Skeletal muscle satellite cell (primary cell): ENCODE results near the gene XPO6.

Experiments used
- H3K27me3 ChIP-seq: 2 replicates; pipeline ENCODE4 v1.7.0; 2013; ENCODE audit warnings: low read length; ENCODE audit not compliant: control insufficient read depth, insufficient read depth
- H3K36me3 ChIP-seq: 2 replicates; pipeline ENCODE4 v1.7.0; 2013; ENCODE audit warnings: mild to moderate bottlenecking, control low read depth, low read length; ENCODE audit not compliant: insufficient read depth
- H3K4me1 ChIP-seq: 2 replicates; pipeline ENCODE4 v1.7.0; 2013; ENCODE audit warnings: low read length; ENCODE audit not compliant: control insufficient read depth, insufficient read depth
- H3K4me2 ChIP-seq: 2 replicates; pipeline ENCODE4 v1.7.0; 2013; ENCODE audit warnings: mild to moderate bottlenecking, low read length
- H3K4me3 ChIP-seq: 2 replicates; pipeline ENCODE4 v1.7.0; 2013; ENCODE audit warnings: low read length
- H3K9ac ChIP-seq: 2 replicates; pipeline ENCODE4 v1.7.0; 2013; ENCODE audit warnings: mild to moderate bottlenecking, low read depth, low read length, moderate library complexity
- H3K9me3 ChIP-seq: replicated peaks from 2 replicates; pipeline ENCODE4 v1.7.0; 2013; ENCODE audit warnings: mild to moderate bottlenecking, control low read depth, low read length

Gene XPO6

DNA sequence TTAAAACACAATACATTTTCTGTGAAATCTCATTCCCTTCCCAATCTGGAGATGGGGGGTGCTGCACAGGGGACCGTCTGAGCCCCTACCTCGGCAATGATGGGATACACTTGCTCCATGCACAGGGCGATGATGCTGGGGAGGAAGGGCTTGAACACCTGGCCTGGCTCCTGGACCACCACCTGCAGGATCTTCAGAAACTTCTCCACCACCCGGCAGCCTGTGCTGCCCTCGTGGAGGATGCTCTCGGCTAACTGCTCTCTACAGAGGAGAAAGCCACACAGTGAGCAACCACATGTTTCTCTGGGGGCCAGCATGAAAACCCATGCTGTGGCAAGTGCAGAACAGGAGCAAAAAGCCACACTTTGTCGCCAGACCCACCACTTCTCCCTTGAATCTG, 105.8 kb downstream of the XPO6 start:
- Histone ChIP-seq H3K9me3 (no peaks in the 10 kb centered on the region), H3K36me3 (peaks cover 97% of the 10 kb centered on the region), H3K27me3 (no peaks in the 10 kb centered on the region), H3K4me3 (no peak overlapping the region), H3K9ac (no peak overlapping the region), H3K4me2 (no peak overlapping the region), H3K4me1 (no peaks in the 10 kb centered on the region)

DNA sequence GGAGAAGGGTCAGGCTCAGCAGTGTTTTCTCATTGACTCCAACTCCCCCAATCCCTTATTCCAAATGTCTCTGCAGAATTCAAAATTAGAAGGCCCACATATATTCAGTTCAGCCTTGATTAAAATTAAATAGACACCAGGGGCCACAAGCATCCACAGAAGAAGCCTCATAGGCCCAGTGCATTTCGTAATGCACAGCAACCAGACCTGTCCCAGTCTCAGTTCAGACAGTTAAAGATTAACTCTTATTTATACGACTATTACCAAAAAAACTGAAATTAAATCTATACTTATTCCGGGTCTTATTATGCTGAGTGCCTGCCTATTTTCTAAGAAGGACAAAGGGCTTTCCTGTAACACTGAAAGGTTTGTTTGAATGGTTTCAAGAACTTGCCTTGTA, 106.5 kb downstream of the XPO6 start:
- Histone ChIP-seq H3K9ac (no peak overlapping the region), H3K36me3 (peaks cover 97% of the 10 kb centered on the region), H3K4me2 (no peak overlapping the region), H3K9me3 (no peaks in the 10 kb centered on the region), H3K27me3 (no peaks in the 10 kb centered on the region), H3K4me3 (no peak overlapping the region), H3K4me1 (no peaks in the 10 kb centered on the region)

DNA sequence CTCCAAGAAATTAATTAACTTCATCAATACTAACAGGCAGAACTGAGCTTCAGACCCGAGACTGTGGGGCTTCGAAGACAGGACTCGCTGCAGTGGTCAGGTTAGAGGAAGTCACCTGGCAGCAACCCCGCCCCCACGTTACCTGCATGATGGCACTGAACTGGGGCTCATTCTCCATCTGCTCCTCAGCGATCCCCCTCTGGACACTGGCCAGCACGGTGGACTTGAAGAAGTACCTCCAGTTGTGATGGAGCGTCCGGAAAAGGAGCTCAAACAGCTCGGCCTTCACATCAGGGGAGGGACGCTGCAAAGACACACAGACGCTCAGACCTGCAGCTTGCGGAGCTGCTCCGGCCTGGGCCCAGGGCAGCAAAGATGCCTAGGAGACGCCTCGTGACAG, 107.4 kb downstream of the XPO6 start:
- Histone ChIP-seq H3K4me1 (no peaks in the 10 kb centered on the region), H3K4me3 (no peak overlapping the region), H3K9ac (no peak overlapping the region), H3K9me3 (no peaks in the 10 kb centered on the region), H3K27me3 (no peaks in the 10 kb centered on the region), H3K4me2 (no peak overlapping the region), H3K36me3 (peaks cover 94% of the 10 kb centered on the region)

DNA sequence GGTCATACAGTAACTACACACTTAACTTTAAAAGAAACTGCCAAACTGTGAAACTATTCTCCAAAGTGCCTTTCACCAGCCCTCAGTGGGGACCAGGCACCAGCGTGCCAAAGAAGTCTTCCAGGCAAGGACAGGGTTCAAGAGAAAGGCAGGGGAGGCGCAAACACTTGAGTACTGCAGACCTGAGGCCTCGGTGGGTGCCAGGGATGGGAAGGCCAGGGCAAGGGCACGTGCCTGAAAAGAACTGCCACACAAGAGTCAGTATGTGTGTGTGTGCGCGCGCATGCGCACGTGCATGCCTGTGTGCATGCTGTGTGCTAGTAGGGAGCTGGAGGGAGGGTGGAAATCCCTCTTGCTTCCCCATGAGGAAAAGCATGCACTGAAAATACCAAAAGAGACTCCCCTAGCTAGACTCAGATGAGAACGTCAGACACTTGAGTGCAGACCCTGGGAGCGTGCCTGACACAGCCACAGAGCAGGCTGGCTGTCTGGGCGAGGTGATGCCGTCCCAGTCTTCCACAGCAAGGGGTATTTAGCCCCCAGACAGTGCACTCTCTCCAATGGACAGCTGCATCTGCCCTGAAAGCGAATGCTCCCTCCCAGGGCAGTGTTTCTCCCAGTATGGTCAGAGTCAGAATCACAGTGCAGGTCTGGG, 108.1 kb downstream of the XPO6 start:
- no peak overlapping the region for H3K4me3 ChIP-seq

DNA sequence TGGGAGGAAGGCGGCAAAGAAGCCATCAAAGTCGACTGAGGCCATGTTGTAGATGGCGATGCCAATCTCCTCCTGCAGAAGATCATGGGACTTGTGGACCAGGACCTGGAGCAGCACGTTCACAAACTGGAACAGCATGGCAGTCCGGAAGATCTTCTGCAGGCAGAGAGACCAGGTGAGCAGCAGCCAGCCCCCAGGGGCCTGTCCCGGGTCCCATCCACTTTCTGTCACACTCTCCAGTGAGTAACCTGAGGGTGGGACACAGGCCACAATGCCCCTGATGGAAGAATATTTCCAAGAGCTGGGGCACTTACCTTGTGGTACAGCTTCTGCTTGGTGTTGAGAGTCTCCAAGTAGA, 110.3 kb downstream of the XPO6 start:
- Histone ChIP-seq H3K4me3 (no peak overlapping the region), H3K4me1 (no peaks in the 10 kb centered on the region), H3K4me2 (no peak overlapping the region), H3K9ac (no peak overlapping the region), H3K27me3 (no peaks in the 10 kb centered on the region), H3K9me3 (no peaks in the 10 kb centered on the region), H3K36me3 (peaks cover 87% of the 10 kb centered on the region)

More for the DNA sequence above, 108.1 kb downstream of the XPO6 start:
- peaks cover 93% of the 10 kb centered on the region for H3K36me3 ChIP-seq
- no peak overlapping the region for H3K4me2 ChIP-seq
- no peak overlapping the region for H3K9ac ChIP-seq
- no peaks in the 10 kb centered on the region for H3K4me1 ChIP-seq
- no peaks in the 10 kb centered on the region for H3K27me3 ChIP-seq
- H3K9me3 ChIP-seq: no peaks in the 10 kb centered on the region

DNA sequence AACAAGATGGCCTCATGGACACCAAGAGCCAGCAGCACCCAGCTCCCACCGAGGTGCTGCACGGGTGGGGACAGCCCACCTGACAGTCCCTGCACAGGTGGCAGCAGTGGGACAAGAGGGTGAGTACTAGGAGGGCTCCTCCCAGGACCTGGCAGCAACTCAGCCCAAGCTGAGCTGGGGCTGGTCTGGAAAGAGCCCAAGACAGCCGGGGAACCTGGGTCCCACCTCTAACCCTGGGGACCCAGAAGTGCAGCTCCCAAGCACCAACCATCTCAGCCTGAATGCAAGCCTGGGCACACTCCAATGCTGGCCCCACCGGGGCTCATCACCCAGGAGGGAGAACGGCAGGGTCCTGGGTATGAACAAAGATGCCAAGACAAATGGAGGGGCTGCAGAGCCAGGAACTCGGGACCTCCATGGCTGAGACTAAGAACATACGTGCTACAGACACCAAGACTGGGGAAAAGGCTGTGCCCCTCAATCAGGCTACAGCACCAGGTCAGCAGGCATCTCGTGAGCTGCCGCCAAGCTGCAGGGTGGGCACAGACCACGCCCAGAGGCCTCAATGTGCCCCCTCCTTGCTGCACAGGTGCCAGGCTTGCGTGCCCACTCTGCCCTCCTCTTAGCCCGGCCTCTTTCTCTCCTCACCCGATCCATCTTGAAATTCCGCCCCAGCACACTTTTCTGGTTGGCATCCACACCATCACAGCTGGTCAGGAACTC, 110.8 kb downstream of the XPO6 start:
- no peak overlapping the region for H3K4me3 ChIP-seq
- H3K9ac ChIP-seq: no peak overlapping the region
- no peaks in the 10 kb centered on the region for H3K9me3 ChIP-seq
- no peak overlapping the region for H3K4me2 ChIP-seq
- H3K4me1 ChIP-seq: no peaks in the 10 kb centered on the region
- no peaks in the 10 kb centered on the region for H3K27me3 ChIP-seq
- peaks cover 83% of the 10 kb centered on the region for H3K36me3 ChIP-seq

DNA sequence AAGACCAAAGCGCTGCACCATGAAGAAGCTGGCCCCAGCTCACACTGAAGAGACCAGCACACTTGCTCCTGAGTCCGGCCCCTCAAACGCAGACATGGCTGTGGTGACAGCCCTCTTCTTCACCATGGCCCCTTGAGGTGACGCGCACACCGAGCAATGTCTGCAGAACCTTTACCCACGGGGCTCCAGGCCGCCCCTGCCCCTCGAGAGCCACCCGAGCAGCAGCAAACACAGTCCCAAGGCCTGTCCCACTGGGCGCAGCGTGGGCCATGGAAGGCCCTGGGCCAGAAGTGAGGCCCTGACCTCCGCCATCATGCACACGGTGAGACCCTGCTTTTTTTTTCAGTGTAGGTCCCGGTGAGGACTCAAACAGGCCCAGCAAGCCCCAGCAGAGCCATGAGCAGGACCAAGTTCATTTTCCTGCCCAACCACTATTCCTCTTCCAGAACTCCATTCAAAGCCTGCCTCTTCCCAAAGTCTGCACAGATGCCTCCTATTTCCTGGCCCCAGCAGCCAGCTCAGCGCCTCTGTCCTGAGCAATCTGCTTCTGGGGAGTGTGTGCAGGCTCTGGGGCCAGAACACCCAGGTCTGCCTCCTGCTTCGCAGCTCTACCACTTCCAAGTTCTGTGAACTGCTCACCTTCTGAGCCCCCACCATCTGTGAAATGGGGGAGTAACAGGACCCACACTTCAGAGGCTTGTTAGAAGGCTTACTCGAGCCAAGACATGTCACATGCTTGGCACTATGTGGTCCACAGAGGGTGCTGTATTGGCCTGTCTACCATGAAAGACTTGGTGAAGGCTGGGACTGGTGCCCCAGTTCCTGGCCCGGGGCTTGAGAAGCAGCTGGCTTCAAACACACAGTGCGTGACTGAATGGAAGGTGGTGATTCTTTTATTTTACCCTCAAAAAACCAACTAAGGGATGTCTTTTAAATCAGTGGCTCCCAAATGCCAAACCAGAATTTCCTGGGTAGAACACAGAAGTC, 112.5 kb downstream of the XPO6 start:
- Histone ChIP-seq H3K4me1 (no peaks in the 10 kb centered on the region), H3K9ac (no peak overlapping the region), H3K36me3 (peaks cover 68% of the 10 kb centered on the region), H3K4me2 (no peak overlapping the region), H3K27me3 (no peaks in the 10 kb centered on the region), H3K9me3 (no peaks in the 10 kb centered on the region), H3K4me3 (no peak overlapping the region)

DNA sequence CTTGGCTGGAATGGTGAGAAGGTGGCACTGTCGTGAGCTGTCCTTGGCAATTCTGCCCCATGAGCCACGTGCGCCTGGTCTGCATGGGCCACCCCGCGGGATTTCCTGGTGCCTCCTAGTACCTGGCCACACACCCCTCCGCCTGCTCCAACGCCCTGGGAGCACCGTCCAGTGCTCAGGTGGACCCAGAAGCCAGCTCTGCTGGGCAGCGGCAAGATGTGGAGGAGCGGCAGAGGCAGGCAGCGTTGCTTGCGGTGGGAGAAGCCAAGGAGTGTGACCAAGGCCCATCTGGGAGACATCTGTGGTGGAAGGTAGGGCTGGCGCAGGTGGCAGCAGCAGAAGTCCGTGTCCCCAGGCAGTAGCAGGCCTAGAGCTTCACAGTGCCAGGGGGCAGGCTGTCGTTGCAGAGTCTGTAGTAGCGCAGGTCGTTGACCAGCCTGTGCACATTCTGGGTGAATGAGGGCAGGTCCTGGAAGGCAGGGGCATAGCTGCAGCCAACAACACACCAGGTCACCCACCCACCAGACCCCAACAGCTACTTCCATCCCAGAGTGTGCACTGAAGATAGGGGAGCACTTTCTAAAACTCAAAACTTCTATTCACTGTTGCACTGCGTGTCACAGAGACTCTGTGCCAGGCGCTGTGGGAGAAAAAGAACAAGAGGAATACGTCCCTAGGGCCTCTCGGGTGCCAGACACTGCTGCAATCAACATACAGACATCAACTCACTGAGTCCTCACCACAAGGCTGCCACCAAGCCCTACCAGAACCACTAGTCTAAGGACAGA, 113.4 kb downstream of the XPO6 start:
- Histone ChIP-seq H3K27me3 (no peaks in the 10 kb centered on the region), H3K4me3 (no peak overlapping the region), H3K9me3 (no peaks in the 10 kb centered on the region), H3K4me2 (no peak overlapping the region), H3K36me3 (peaks cover 64% of the 10 kb centered on the region), H3K9ac (no peak overlapping the region), H3K4me1 (no peaks in the 10 kb centered on the region)

DNA sequence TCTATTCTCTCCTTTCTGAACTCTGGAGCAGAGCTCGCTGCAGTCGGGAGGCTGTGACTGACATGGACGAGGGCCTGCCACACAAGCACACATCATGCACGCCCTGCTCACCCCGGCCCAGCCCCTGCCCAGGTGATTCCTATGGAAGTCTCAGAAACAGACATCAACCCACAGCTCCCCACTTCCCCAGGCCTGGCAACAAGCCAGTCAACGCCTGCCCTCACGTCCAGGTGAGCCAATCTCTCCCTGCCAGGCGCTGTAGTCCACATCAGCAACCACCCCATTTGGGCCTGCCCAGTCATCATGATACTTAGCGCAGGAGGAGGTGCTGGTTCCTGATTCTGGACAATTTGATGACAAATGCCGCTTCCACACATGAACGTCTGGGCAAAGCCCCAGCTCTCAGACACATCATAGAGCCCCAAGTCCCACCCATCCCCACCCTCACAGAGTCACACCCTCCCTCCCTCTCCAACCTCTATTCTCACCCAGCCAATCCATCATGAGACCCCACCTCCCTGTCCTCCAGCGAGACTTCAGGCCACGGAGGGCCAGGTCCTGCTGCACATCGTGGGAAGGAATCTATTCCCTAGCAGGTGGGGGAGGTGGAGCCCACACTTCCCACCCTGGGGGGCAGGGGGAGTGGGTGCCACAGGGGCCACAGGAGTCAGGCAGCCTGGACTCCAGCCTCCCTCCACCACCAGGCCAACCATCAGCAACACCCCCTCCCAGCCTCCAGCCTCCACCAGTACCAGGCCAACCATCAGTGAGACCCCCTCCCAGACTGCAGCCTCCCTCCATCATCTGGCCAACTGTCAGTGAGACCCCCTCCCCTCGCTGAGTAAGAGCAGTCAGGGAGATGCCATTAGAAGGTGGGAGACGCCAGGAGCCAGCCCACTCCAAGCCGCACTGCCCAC, 114.5 kb downstream of the XPO6 start:
- peaks cover 57% of the 10 kb centered on the region for H3K36me3 ChIP-seq

DNA sequence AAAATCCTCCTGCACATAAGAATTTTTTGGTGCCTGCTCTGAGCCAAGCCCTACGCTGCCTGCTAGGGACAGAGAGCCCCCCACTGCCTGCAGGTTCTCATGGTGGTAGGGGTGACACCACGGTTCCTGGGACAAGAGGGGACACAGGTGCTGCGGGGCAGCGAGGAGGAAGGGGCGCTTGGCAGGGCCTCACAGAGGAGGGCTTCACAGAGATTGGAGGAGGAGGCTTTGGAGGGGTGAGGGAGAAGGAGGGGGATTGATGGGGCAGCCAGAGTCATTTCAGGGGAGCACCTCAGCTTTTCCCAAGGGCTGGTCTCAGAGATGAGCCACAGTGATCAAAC, 118.4 kb downstream of the XPO6 start:
- Histone ChIP-seq H3K9me3 (no peaks in the 10 kb centered on the region), H3K4me2 (no peak overlapping the region), H3K36me3 (peaks cover 23% of the 10 kb centered on the region), H3K9ac (no peak overlapping the region), H3K4me3 (no peak overlapping the region), H3K4me1 (peaks cover 9% of the 10 kb centered on the region), H3K27me3 (no peaks in the 10 kb centered on the region)

More for the DNA sequence above, 114.5 kb downstream of the XPO6 start:
- Histone ChIP-seq H3K4me2 (no peak overlapping the region), H3K4me3 (no peak overlapping the region), H3K4me1 (no peaks in the 10 kb centered on the region), H3K9ac (no peak overlapping the region), H3K9me3 (no peaks in the 10 kb centered on the region), H3K27me3 (no peaks in the 10 kb centered on the region)
